Germinal center (tissue), 1 donor: ENCODE data around the gene CLBA1.
"Not testable (repeated sequence)": the region's sequence is repeated elsewhere in the genome, so short reads cannot be mapped to it uniquely, and the experiment has no call there.

Experiments used
- DNase-seq: peaks from one replicate; pipeline ENCODE4 v3.0.0; 2012; ENCODE audit warnings: mixed read lengths, low spot score

CLBA1 gene

DNA sequence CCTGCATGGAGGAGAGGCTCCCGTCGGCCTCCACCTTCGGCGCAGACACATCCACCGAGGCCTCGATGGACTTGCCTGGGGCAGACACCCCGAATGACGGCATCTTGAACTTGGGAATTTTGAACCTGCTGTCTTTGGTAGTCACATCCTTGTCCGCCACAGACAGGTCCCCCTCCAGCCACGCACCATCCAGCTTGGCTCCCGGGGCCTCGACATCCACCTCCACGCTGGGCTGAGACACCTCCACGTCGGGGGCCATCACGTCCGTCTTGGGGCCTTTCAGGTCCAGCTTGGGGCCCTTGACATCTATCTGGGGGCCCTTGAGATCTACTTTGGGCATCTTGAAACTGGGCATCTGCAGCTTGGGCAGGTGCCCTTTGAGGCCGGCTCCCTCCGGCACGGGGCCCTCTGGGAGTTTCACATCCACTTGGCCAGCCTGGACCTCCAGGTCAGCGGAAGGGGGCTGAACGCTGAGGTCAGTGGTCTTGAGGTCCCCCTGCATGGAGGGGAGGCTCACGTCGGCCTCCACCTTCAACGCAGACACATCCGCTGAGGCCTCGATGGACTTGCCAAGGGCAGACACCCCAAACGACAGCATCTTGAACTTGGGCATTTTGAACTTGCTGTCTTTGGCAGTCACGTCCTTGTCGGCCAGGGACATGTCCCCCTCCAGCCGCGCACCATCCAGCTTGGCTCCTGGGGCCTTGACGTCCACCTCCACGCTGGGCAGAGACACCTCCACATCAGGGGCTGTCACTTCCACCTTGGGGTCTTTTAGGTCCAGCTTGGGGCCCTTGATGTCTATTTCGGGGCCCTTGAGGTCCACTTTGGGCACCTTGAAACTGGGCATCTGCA, 37.5 kb upstream of the CLBA1 start:
- not testable (repeated sequence) for DNase-seq

GRCh38 chr14:104948736-104949031, 36.9 kb upstream of the CLBA1 start:
- no peak for DNase-seq

GRCh38 chr14:104949406-104949955, 36.1 kb upstream of the CLBA1 start:
- not testable (repeated sequence) for DNase-seq

- DNase-seq, result no peak
Observed at GRCh38 chr14:104950021-104950420, 35.6 kb upstream of the CLBA1 start.

- not testable (repeated sequence) for DNase-seq
Observed at GRCh38 chr14:104950701-104951100, 34.9 kb upstream of the CLBA1 start.

DNA sequence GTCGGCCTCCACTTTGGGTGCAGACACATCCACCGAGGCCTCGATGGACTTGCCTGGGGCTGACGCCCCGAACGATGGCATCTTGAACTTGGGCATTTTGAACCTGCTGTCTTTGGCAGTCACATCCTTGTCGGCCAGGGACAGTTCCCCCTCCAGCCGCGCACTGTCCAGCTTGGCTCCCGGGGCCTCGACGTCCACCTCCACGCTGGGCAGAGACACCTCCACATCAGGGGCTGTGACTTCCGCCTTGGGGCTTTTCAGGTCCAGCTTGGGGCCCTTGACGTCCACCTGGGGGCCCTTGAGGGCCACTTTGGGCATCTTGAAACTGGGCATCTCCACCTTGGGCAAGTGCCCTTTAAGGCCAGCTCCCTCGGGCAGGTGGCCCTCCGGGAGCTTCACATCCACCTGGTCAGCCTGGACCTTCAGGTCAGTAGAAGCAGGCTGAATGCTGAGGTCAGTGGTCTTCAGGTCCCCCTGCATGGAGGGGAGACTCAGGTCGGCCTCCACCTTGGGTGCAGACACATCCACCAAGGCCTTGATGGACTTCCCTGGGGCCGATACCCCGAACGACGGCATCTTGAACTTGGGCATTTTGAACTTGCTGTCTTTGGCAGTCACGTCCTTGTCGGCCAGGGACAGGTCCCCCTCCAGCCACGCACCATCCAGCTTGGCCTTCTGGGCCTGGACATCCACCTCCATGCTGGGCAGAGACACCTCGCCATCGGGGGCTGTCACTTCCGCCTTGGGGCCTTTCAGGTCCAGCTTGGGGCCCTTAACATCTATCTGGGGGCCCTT, 33.5 kb upstream of the CLBA1 start:
- DNase-seq, result not testable (repeated sequence)

- DNase-seq, result no peak
Observed at GRCh38 chr14:104953097-104953496, 32.5 kb upstream of the CLBA1 start.

DNA sequence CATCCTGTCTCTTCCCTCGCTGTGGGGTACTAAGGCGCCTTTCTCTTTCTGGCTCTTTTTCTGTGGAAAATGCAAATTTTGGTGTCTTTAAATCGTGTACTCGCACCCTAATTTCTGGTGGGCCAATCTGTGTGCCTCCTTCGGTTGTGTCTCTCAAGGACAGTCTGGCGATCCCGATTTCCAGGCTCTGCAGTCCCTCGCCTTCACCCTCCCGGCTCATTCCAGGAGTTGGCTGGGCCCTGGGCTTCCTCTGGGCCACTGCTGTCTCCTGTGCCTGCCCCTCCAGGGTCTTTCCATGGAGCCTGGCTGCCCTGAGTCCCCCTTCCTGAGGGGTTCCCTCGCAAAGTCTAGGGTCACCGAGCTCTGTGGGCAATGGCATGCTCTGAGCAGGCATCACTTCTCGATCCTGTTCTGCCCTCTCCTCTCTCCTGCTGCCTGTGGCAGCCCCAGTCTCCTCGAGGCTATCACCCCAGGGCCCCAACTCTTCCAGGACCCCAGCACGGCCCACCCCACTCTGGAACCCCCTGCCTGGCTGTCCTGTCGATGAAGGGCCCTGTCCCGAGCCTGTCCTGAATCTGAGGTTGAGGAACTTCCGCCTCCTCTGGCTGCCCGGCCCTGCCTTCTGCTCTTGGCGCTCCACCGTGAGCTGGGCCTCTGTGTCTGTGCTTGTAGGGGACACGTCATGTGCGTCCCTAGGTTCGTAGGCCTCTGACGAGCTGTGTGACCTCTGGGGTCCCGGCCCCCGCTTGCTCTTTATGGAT, 31.5 kb upstream of the CLBA1 start:
- no peak for DNase-seq

DNA sequence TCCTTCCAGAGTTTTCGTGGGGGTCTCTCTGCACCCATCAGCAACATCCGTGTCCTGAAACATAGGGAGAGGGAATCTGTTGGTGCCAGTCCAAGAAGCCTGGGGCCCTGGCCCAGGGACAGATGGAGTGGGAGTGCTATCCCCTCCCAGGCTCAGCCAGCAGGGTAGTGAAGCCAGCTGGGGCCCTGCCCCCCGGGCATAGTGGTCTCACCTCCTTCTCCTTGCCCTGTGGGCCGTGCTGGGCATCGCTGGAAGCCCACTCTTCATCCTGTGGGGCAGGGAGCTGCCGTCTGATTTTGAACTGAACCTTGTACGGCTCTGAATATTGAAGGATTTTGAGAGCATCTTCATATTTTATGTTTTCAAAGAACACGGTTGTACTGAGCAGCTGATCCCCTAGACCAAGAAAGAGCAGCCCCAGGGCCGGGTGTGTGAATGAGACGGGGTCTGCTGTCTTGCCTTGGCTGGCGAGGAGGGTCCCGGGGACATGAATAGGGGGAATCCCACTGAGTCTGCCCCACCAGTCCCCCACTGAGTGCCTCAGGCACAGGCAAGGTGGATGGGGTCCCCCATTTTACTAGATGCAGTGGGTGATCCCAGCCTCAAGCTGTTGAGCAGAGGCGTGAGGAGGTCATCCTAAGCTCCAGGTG, 30.7 kb upstream of the CLBA1 start:
- no peak for DNase-seq

DNA sequence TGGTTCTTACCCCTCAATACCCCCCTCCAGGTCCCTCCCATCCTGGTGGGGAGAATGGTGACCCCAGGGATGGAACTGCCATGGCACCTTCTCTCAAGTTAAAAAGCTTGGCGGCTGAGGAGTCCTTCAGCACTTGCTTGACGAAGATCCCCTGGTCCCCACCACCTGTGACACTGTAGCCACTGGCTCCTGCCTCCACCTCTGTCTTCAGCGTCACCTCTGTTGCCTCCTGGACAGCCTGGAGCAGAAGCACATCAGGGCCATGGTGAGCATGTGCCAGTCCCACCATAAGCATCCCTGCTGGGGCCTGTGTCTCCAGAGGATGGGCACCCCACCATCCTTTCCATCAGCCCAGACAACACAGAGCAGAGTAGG, 30.2 kb upstream of the CLBA1 start:
- no peak for DNase-seq

DNA sequence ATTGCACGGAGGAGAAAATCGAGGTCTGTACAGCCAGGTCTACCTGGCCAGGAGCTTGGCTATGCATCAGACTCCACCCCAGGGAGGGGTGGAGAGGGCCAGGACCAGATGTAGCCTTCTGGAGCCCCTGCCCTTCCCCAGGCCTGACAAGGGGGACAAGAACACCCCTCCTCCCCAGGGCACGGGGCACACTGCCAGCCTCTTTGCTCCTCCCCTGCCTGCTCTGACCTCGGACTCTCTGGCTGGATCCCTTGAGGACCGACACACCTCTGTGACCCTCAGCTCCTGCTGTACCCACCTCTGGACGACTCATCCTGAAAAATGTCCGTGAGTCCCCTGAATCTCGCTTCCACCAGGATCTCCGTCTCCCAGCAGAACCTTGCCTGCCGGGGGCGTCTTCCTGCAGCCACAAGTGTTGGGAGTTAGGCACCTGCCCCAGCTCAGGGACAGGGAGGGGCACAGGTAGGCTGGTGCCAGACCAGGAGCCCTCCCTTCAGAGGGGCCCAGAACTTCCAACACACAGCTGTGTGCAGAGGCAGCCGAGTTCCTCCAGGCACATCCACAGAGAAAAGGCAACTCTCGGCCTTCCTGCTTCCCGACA, 29.2 kb upstream of the CLBA1 start:
- no peak for DNase-seq

DNA sequence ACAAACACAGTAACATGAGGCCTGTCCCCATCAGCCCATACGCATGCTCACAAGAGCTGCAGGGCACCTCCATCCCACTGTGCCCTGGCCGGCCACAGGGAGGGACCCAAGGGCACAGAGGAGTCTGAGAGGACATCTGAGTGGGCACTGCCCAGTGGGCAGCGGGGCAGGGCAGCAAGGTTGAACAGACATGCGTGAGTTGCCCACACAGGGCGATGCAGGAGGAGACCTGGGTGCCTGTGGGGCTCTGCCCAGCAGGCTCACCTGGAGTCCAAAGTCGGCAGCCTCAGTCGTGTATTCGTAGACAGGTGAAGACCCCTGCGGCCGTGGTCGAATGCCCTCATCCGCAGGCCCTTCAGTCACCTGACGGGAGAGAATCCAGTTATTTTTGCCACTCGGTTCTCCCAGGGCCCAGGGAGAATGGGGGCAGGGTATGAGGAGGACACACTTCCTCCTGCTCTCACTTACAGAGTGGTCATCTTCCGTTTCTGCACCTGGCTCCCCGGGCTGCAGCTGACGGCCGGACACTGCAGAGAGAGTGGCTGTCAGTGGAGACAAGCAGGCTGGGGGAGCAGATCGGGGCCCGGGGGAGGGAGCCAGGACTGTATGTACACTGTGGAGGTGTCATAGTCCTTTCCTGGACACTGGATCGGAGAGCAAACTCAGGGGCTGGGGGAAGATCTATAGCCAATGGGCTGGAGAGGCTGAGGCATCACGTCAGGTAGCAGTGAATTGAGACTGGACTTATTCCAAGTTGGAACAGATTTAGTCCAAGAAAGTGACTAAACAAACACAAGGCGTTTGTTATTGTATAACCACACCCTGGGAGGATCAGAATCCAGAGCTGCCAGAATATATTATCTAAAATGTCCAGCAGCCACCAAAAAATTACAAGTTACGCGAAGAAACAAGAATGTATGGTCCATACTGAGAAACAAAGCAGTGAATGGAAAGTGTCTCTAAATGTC, 28.2 kb upstream of the CLBA1 start:
- no peak for DNase-seq

DNA sequence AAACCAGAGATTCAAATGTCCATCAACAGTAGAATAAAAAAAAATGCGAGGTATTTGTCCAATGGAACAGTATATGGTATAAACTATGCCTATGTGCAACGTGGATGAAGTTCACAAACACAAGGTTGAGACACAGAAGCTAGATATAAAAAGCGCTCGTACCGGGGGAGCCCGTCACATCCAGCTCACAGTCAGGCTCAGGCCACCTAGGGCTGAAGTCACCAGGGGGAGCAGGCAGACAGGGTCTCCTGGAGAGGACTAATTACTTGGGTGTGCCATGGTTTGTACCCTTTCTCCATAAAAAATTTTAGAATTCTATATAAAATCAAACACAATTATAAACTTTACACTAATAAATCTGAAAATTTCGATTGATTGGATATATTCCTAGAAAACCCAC, 21.0 kb upstream of the CLBA1 start:
- no peak for DNase-seq

- DNase-seq, result no peak
Observed at GRCh38 chr14:104965561-104966231, 19.9 kb upstream of the CLBA1 start.

GRCh38 chr14:104966261-104966865, 19.2 kb upstream of the CLBA1 start:
- DNase-seq, result no peak

DNA sequence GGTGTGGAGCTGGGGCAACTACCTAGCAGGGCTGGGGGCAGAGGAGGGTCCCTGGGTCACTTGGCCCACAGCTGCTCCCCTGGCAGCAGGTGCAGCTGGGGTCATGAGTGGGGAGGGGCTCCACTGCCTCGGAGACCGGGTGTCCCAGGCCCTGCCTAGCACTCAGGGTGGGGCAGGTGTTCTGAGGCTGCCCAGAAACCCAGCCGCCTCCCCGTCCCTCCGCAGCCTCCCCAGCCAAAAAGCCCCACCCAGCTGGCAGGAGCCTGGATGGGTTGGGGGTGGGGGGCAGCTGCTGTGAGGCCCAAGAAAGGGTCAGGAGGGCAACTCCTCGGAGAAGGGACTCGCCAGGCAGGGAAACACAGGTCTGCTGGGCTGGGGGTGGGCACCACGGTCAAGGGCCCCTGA, 18.6 kb upstream of the CLBA1 start:
- no peak for DNase-seq

DNA sequence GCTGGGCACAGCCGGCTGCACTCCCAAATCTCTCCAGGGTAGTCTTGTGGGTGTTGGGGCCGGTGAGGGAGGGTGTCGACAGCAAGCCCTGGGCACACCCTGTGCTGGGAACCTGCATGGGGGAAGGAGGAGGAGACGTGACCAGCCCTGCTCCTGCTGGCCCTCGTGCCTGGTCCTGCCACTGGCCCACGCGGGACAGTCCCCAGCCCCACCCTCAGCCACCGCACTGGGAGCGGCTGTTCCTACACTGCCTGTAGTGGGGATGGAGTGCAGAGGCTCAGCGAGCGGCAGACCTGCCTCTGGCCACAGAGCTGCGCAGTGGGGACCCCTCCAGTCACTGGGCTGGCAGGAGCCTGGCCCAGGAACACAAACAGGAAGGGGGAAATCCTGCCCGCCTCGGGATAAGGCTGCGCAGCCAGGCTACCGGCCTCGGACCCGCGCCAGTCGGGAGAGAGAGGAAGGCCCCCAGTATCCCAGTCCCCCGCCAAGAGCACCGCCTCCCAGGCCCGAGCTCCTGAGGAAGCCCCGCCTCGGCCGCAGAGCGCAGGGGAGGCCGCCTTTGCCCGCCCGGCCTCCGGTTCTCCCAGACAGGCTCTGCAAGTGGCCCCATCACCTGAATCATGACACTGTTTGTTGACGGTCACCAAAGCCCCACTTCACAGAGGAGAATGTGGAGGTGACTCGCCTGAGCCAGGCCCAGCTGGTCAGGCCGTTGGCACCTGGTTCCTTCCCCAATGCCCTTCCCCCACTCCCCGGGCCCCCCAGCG, 18.0 kb upstream of the CLBA1 start:
- no peak for DNase-seq

DNA sequence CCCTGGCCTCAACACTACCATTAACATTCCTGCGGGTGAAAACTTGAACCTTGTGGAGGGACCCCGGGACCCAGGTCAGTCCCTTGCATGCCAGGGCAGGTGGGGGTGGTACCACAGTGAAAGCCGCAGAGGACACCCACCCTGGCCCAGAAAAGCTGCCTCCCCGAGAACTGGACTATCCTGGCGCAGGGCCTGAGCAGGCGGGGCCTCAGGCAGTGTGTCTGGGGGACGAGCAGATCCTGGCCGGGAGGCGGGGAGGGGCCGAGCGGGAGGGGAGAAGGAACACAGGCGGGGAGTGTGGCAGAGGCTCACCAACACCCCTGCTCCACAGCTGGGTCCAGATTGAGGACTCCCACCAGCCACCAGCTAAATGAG, 17.4 kb upstream of the CLBA1 start:
- DNase-seq, result no peak
